Pulmonary artery endothelial cell (primary cell): Measurements from ENCODE around the gene SAMD9L. TPM values are rescaled to one million over a fixed set of nuclear protein-coding genes. Genes with fewer than 3 reads are reported as not detected.

ENCODE experiments used
- total RNA-seq: library from RNA; depleted of rRNA; stranded (reverse); fragments of >200 nt; gene quantifications from 2 replicates; pipeline ENCODE4 v1.2.3, GENCODE V29; 2014

Gene SAMD9L
- total RNA-seq, 1 donor from 2014 or later = 15.0 TPM

Other genes starting within 250 kb of the SAMD9L start
- 13.3 and 14.0 TPM in 2 replicates for gene SAMD9, start 30.4 kb downstream of the SAMD9L start, total RNA-seq
- gene HEPACAM2, start 78.1 kb upstream of the SAMD9L start, total RNA-seq = 0.07 TPM in 1 of 2 replicates, not detected in the other
- 26.8 and 41.4 TPM in 2 replicates for gene VPS50, start 84.0 kb upstream of the SAMD9L start, total RNA-seq